Esophagus muscularis mucosa (tissue), 4 donors: Measurements from ENCODE around the gene POLE. TPM values are rescaled to one million over a fixed set of nuclear protein-coding genes. Genes with fewer than 3 reads are reported as not detected.

Source experiments
- DNase-seq: peaks from one replicate; pipeline ENCODE4 v3.0.0-alpha.2; 2017; ENCODE audit errors: extremely low spot score
- H3K27ac ChIP-seq, 4 donors: fragments of 200-600 bp; sonication (generic); replicated peaks in 1 of 4; 1 replicate in 3 of 4; 2 replicates in 1 of 4; pipeline ENCODE4 v1.5.1; 2016 to 2019; ENCODE audit warnings: mild to moderate bottlenecking in 1 of 4
- H3K27me3 ChIP-seq, 4 donors: fragments of 200-600 bp; sonication (generic); one replicate each; pipeline versions ENCODE4 v1.5.1 to v1.6.0; 2016 to 2019
- H3K36me3 ChIP-seq, 4 donors: fragments of 200-600 bp; sonication (generic); one replicate each; pipeline ENCODE4 v1.5.1; 2016 to 2019
- H3K4me1 ChIP-seq, 4 donors: fragments of 200-600 bp; sonication (generic); one replicate each; pipeline ENCODE4 v1.5.1; 2016 to 2019
- H3K4me3 ChIP-seq, 4 donors: fragments of 200-600 bp; sonication (generic); 1 replicate in 2 of 4; 2 replicates in 2 of 4; pipeline ENCODE4 v1.5.1; 2016 to 2019; ENCODE audit warnings: mild to moderate bottlenecking in 4 of 4, moderate library complexity in 1 of 4
- H3K9me3 ChIP-seq, 4 donors: fragments of 200-600 bp; sonication (generic); 1 replicate in 3 of 4; 2 replicates in 1 of 4; pipeline ENCODE4 v1.5.1; 2016 to 2019
- EP300 ChIP-seq: sonication (generic); formaldehyde crosslinking; IDR thresholded peaks from one replicate; pipeline ENCODE4 v1.6.1; 2017; ENCODE audit warnings: antibody characterized with exemption
- POLR2A ChIP-seq: fragments of 450-650 bp; IDR thresholded peaks from one replicate; pipeline ENCODE4 v1.6.1; 2017; ENCODE audit warnings: antibody characterized with exemption, moderate library complexity, mild to moderate bottlenecking, low read depth
- POLR2AphosphoS5 ChIP-seq, 2 donors: sonication (generic); formaldehyde crosslinking; IDR thresholded peaks; one replicate each; pipeline ENCODE4 v1.6.1; 2017; ENCODE audit warnings: antibody characterized with exemption in 2 of 2
- WGBS: methylation state at CpG from one replicate; pipeline ENCODE4 v1.1.5; 2018; 5-methylcytosine and 5-hydroxymethylcytosine counted together
- intact Hi-C: fragments of 100-400 bp; cut with DNase I; formaldehyde crosslinking; loops from one replicate; pipeline ENCODE4 v1.15.1; 2023
- total RNA-seq, 4 donors: library from RNA; depleted of rRNA; stranded (reverse); fragments of >200 nt; gene quantifications; one replicate each; pipeline versions ENCODE4 v1.1.0 to v1.2.1, GENCODE V29; 2016
- TF ChIP-seq, protein P1 (sequence below), 3 experiments: fragments of 200-600 bp in 2 of 3; fragments of 450-650 bp in 1 of 3; sonication (generic) in 2 of 3; IDR thresholded peaks; one replicate each; pipeline ENCODE4 v1.5.1; 2017 to 2019; ENCODE audit warnings: antibody characterized with exemption in 3 of 3, mild to moderate bottlenecking in 2 of 3, moderate library complexity in 1 of 3

The POLE gene
- total RNA-seq, 4 donors from 2014 or later: 17.2 to 32.4 (median 24.8) TPM

DNA sequence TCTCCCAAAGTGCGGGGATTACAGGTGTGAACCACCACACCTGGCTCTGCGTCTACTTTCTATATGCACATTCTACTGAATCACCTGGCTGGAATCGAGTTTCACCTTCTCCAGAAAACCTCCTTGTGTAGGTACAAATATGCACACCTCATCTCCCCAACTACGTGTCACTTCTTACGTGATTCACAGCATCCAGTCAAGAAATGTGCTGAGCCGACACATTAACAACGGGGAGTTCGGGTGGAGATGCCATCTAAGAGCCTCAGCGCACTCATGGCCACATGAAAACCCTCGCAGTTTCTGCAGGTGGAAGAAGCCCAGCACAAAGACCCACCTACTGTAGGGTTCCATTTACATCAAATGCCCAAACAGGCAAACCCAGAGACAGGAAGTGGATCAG, 39.3 kb downstream of the POLE start:
- H3K27me3 ChIP-seq: no peaks in the 10 kb centered on the region
- H3K36me3 ChIP-seq: peaks cover 29 to 87% (median 57%) of the 10 kb centered on the region in 4 donors
- TF ChIP-seq POLR2AphosphoS5 (IDR thresholded peaks at IDR 0.05) (no peak), EP300 (no peak), POLR2A (no peak)
- TF ChIP-seq, protein P1, sequence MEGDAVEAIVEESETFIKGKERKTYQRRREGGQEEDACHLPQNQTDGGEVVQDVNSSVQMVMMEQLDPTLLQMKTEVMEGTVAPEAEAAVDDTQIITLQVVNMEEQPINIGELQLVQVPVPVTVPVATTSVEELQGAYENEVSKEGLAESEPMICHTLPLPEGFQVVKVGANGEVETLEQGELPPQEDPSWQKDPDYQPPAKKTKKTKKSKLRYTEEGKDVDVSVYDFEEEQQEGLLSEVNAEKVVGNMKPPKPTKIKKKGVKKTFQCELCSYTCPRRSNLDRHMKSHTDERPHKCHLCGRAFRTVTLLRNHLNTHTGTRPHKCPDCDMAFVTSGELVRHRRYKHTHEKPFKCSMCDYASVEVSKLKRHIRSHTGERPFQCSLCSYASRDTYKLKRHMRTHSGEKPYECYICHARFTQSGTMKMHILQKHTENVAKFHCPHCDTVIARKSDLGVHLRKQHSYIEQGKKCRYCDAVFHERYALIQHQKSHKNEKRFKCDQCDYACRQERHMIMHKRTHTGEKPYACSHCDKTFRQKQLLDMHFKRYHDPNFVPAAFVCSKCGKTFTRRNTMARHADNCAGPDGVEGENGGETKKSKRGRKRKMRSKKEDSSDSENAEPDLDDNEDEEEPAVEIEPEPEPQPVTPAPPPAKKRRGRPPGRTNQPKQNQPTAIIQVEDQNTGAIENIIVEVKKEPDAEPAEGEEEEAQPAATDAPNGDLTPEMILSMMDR (IDR thresholded peaks at IDR 0.05): no peak
- DNase-seq: no peak
- no peaks in the 10 kb centered on the region for H3K9me3 ChIP-seq
- WGBS: 92% methylated on average over 10 of the region's 10 CpGs
- H3K4me1 ChIP-seq: no peaks in the 10 kb centered on the region
- H3K4me3 ChIP-seq: no peak overlapping the region
- H3K27ac ChIP-seq: no peak overlapping the region
- intact Hi-C loops: no loop called here

DNA sequence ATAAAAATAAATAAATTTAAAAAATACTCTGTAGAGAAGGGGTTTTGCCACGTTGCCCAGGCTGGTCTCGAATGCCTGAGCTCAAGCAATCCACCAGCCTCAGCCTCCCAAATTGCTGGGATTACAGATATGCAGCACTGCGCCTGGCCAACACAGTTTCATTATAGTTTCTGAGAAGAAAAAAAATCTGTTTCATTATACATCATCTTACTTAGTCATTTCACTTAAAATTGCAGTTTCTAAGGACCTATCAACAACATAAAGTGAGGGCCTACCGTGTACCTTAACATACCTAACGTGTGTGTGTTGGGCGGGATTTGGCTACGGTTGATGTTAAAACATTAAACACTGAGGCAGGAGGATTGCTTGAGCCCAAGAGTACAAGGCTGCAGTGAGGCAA, 40.3 kb downstream of the POLE start:
- DNase-seq: no peak
- Histone ChIP-seq H3K27ac (no peak overlapping the region), H3K27me3 (no peaks in the 10 kb centered on the region), H3K9me3 (no peaks in the 10 kb centered on the region), H3K36me3 (peaks cover 38 to 87% (median 61%) of the 10 kb centered on the region in 4 donors), H3K4me3 (no peak overlapping the region), H3K4me1 (no peaks in the 10 kb centered on the region)
- TF ChIP-seq POLR2A (no peak), EP300 (no peak), POLR2AphosphoS5 (IDR thresholded peaks at IDR 0.05) (no peak)
- TF ChIP-seq, protein P1 (IDR thresholded peaks at IDR 0.05): no peak
- intact Hi-C loops: no loop called here
- WGBS: 96% methylated on average over 7 of the region's 7 CpGs

DNA sequence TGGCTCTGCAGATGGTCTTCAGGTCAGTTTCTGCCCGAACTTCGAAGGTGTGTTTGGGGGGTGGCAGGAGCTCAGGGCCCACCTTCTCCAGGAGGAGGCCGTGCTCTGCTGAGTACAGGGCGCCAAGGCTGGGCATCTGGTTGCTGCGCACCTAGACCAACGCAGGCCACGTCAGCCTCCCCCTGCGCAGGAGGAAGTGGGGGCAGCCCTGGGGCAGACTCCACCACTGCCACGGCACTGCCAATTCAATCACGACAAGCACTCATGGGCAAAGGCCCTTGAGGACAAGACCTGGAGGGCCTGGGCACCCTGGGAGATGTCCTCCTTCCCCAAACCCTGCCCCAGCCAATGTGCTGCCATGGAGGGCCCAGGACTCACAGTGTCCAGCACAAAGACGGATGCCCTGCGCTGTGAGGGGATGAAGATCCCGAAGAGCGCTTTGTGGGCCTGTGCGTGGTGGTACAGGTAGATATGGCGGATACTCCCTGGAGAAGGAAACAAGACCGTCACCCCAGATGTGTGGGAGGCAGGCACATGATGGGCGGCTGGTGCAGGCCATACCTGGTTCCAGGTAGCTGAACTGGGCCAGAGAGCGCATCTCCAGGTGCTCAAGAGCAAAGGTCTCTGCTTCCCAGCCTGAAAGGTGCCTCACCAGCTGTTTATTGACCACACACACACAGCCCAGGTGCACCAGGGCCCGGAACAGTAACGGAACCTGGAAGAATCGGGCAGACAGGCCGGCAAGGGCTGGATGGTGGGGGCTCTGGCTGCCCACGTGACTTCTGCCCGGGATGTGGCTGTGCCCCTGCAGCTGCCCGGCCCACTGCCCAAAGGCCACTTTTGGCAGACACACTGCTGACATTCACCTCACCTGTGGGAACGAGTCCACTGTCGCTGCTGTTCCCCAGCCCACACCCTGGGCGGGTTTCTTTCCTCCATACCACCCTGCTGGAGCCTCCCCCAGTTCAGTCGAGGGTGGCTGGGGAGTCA, 44.0 kb downstream of the POLE start:
- Histone ChIP-seq H3K4me3 (no peak overlapping the region), H3K4me1 (peaks cover 0 to 5% (median 0%) of the 10 kb centered on the region in 4 donors), H3K27ac (no peak overlapping the region), H3K27me3 (no peaks in the 10 kb centered on the region), H3K36me3 (peaks cover 36 to 88% (median 63%) of the 10 kb centered on the region in 4 donors), H3K9me3 (no peaks in the 10 kb centered on the region)
- no peak for DNase-seq
- TF ChIP-seq EP300 (no peak), POLR2AphosphoS5 (IDR thresholded peaks at IDR 0.05) (no peak), POLR2A (no peak)
- TF ChIP-seq, protein P1 (IDR thresholded peaks at IDR 0.05): no peak
- intact Hi-C loops: no loop called here
- 93% methylated on average over 16 of the region's 30 CpGs for WGBS

DNA sequence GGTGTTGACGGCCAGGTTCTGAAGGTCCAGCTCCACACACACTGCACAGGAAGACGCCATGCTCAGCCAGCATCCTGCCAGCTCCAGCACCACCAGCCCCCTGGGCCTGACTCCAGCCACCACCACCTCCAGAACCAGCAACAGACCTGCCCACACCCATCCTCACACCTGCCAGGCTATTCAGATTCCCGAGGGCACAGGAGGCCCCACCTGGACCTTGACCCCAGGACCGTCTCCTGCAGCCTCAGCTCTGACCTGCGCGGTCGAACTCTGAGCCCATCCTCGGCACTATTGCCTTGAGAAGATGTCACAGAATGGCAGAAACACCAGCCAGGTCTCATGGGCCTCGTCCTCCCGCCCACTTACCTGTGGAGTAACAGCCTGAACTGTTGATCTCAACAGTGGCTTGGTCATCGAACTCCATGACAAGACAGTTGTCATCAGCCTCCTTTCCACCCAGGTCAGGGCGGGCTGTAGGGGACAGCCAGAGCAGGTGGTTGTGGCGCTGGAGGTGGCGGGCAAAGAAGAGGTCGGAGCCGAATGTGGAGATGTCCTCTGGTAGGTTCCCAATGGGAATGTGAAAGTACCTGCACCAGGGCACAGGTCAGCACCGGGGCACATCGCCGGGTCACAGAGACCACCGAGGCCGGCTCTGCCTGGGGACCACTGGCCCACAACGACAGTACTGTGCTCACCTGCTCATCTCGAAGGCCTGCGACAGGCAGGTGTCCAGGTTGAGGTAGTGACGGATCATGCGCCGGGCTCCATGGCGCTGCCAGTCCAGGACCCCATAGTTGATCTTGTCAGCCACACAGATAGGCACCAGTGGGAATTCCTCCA, 45.1 kb downstream of the POLE start:
- H3K27me3 ChIP-seq: no peaks in the 10 kb centered on the region
- intact Hi-C loops: no loop called here
- peaks cover 33 to 88% (median 66%) of the 10 kb centered on the region in 4 donors for H3K36me3 ChIP-seq
- H3K27ac ChIP-seq: no peak overlapping the region
- TF ChIP-seq POLR2A (no peak), EP300 (no peak), POLR2AphosphoS5 (IDR thresholded peaks at IDR 0.05) (no peak)
- TF ChIP-seq, protein P1 (IDR thresholded peaks at IDR 0.05): no peak
- H3K4me3 ChIP-seq: no peak overlapping the region
- peaks cover 0 to 5% (median 0%) of the 10 kb centered on the region in 4 donors for H3K4me1 ChIP-seq
- 96% methylated on average over 28 of the region's 28 CpGs for WGBS
- no peak for DNase-seq
- H3K9me3 ChIP-seq: no peaks in the 10 kb centered on the region
